Astrocyte of the spinal cord (primary cell): Measurements from ENCODE around the gene LRRC2.
A peak's percentile ranks its signal among the peaks of the same experiment; 100 is the strongest.

Source experiments
- DNase-seq: peaks from one replicate; pipeline ENCODE4 v3.0.0; 2011; ENCODE audit warnings: low read depth, low spot score
- H3K4me3 ChIP-seq: 2 replicates; pipeline ENCODE4 v1.5.1; 2011; ENCODE audit warnings: low read depth, mild to moderate bottlenecking, low read length, moderate library complexity
- CTCF ChIP-seq: IDR thresholded peaks from 2 replicates; pipeline ENCODE4 v1.5.1; 2012; ENCODE audit warnings: low read depth, mild to moderate bottlenecking, low read length, inconsistent platforms
- in situ Hi-C: cut with HindIII; loops from 2 replicates; pipeline ENCODE4 v1.10.0; 2017; ENCODE audit warnings: low sequenced_read_pairs

The LRRC2 gene

GRCh38 chr3:46516521-46516920 lies 49.6 kb downstream of the LRRC2 start:
- DNase-seq = peak; percentile 9
- in situ Hi-C loops = no loop called here
- H3K4me3 ChIP-seq = no peak overlapping the region
- TF ChIP-seq CTCF = no peak

DNA sequence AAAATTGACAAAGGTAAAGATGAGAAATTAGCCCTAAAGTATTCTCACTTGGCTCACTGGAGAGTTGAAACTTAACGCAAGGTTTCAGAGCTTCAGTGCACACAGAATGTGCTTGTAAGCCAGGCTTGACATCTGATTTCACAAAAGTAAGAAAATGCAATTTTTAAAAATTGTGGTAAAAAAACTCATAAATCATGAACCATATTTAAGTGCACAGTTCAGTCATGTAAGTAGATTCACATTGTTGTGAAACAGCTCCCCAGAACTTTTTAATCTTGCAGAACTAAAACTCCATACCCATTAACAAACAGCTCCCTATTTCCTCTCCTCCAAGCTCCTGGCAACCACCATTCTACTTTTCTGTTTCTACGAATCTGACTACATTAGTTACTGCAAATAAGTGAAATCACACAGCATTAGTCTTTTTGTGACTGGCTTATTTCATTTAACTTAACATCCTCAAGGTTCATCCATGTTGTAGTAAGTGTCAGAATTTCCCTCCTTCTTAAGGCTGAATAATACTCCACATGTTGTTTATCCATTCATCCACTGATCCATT lies 53.8 kb downstream of the LRRC2 start:
- in situ Hi-C loops = no loop called here

DNA sequence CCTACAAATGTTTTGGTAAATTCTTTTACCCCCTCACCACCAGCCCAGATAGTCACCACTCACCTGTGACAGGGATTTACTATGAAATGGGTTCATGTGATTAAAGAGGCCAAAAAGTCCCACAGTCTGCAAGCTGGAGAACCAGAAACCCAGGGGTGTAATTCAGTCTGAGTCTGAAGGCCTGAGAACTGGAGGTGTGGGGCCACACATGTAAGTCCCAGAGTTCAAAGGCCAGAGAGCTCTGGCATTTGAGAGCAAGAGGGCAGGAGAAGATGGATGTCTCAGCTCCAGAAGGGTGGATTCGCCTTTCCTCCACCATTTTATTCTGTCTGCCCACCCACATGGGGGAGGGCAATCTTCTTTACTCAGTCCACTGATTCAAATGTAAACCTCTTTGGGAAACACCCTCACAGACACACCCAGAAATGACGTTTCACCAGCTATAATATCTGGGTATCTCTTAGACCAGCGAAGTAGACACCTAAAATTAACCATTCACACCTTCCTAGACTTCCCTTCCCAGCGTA lies 56.4 kb downstream of the LRRC2 start:
- in situ Hi-C loops = no loop called here
- no peak for TF ChIP-seq CTCF
- DNase-seq = no peak
- H3K4me3 ChIP-seq = no peak overlapping the region

More for the DNA sequence above, 53.8 kb downstream of the LRRC2 start:
- H3K4me3 ChIP-seq = no peak overlapping the region
- no peak for DNase-seq
- TF ChIP-seq CTCF = no peak

DNA sequence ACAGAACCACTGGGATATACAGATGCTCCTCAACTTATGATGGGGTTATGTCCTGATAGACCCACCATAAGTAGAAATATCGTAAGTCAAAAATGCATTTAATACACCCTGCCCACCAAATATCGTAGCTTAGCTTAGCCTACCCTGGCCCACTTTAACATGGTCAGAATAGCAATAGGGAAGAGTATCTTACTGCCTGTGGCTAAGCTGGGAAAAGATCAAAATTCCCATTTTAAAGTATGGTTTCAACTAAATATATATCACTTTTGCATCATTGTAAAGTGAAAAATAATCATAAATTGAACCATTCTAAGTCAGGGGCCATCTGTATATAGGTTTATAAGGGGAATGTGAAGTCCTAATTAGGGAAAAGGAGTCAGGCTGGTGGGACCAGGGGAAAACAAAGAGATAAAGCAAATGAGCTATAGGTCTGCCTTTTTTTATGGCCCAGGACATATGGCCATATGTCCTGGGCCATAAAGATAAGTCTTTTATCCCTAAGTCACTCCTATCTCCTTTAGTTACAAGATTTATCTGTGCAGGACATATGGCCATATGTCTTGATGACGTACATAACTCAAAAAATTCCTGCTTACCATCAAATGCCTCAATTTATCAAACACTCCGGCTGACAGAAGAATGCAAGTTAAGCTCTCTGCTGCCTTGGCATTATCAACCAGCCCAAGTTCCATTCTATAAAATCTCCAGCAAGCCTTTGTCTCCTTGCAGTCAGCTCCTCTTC lies 57.1 kb downstream of the LRRC2 start:
- no peak for DNase-seq
- TF ChIP-seq CTCF = no peak
- in situ Hi-C loops = no loop called here
- H3K4me3 ChIP-seq = no peak overlapping the region

DNA sequence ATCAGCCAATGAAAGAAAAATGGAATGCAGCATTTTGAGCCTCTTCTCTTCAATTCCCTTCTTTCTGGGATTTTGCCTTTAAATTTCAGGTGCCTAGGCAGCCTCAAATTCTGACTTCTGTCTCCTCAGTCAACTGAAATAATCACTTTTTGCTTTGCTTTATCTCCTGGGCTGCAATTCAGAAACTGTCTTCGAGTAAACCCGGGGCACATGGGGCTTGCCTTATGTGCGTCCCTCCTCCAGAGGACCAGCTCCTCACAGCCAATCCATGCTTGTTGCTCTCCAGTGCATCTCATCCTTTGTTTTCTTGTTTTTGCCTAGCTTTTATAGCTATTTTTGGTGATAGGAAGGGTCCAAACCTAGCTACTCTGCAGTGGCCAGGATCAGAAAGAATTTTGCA lies 59.6 kb downstream of the LRRC2 start:
- TF ChIP-seq CTCF = no peak
- DNase-seq = no peak
- H3K4me3 ChIP-seq = no peak overlapping the region
- in situ Hi-C loops = no loop called here

- DNase-seq = no peak
- in situ Hi-C loops = no loop called here
- no peak for TF ChIP-seq CTCF
- H3K4me3 ChIP-seq = no peak overlapping the region
Observed at GRCh38 chr3:46505953-46506352, 60.1 kb downstream of the LRRC2 start.
